Stimulated activated memory B cell treated with anti-CD40 and anti-IgM and Interleukin-4, amounts not matched to agents 10 μg/mL and 1 μg/mL and 100 μg/mL, for 72 hours (primary cell): ENCODE measurements around the gene FOXI1.

ENCODE experiments used
- ATAC-seq: fragments of 150-1000 bp; cut with Tn5 transposase; 2 replicates; pipeline ENCODE4 v1.10.0; 2021
- H3K27ac Mint-ChIP-seq: one replicate; pipeline ENCODE4 v1.8.0; 2022; ENCODE audit warnings: mild to moderate bottlenecking, mixed read lengths
- H3K27me3 Mint-ChIP-seq: one replicate; pipeline ENCODE4 v1.8.0; 2022; ENCODE audit warnings: mixed read lengths
- H3K36me3 Mint-ChIP-seq: one replicate; pipeline ENCODE4 v1.8.0; 2022; ENCODE audit warnings: mixed read lengths
- H3K4me1 Mint-ChIP-seq: one replicate; pipeline ENCODE4 v1.8.0; 2022; ENCODE audit warnings: mixed read lengths
- H3K4me3 Mint-ChIP-seq: one replicate; pipeline ENCODE4 v1.8.0; 2022; ENCODE audit warnings: mild to moderate bottlenecking, moderate library complexity, mixed read lengths
- H3K9me3 Mint-ChIP-seq: one replicate; pipeline ENCODE4 v1.8.0; 2022; ENCODE audit warnings: mixed read lengths

Gene FOXI1

DNA sequence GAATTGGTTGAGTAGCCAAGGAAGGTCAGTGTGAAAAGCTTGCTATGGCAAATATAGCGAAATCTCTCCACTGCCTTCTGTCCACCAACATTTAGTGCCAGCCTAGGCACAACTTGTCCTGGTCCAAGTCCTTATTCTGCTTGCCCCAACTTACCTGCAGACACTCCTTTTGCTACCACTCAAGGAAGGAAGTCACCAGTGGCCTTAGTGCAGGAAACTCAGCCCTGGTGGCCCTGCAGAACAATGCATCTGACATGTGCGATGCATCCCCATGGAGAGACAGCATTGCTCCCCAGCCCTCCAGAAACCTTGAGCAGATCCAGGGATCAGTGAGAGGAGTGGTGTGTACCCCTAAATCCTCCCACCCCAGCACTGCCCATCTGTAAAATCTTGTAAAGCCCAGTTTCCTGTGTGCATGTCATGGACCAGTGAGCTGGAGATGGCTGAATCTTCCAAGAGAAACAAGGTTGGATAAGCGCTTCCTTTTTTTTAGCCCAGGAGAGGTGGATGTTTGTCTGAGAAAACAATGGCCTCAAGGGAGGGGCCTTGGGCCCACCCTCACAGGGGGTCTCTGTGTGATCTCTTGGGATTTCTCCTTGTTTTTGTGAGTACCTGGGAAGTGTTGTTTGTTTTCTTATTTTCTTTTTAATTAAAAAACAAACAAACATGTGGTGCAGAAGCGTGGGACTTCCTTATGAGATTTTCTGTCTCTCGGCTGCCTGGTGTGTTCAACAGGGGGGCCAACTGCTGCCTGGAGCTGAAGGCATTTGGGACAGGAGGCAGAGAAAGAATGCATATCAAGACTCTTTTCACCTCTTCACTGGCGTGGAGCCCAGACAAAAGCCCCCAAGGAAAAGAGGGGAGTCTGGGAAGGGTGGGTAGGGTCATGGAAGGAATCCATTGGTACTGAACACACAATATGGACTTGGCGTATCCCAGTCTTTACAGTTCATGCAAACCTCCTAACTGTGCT is 3.6 kb downstream of the FOXI1 start:
- no peaks in the 10 kb centered on the region for H3K36me3 Mint-ChIP-seq
- H3K27ac Mint-ChIP-seq, result no peak overlapping the region
- H3K27me3 Mint-ChIP-seq, result peaks cover 23% of the 10 kb centered on the region
- H3K9me3 Mint-ChIP-seq, result no peaks in the 10 kb centered on the region
- H3K4me3 Mint-ChIP-seq, result no peak overlapping the region
- ATAC-seq, result no peak
- no peaks in the 10 kb centered on the region for H3K4me1 Mint-ChIP-seq

DNA sequence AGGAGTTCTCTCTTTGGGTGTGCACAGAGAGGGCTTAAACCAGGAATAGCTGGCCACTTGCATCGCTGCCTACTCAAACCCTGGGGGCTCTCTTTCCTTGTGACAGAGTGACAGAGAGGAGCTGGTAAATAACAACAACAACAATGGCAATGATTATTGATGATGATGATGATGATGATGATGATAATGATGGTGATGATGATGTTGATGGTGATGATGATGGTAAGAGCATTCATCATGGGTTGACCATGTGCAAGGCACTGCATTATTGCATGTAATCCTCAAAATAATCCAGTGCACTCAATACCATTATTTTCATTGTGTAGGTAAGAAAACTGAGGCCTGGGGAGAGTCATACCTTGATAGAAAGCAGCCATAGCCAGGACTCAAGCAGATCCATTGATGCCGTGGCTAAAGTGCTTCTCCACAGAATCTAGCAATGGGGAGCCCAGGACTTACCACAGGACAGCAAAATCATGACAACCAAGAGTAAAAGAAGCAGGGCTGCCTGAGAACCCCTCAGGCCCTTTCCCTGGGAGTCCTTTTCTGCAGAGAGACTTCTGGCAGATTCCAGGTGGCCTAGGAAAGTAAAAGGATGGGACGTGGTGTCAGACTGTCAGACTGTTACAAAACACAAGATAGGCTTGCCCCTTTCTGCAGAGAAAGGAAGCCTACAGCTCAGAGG is 4.8 kb downstream of the FOXI1 start:
- Mint-ChIP-seq H3K9me3 (no peaks in the 10 kb centered on the region), H3K27ac (no peak overlapping the region), H3K36me3 (no peaks in the 10 kb centered on the region), H3K4me1 (no peaks in the 10 kb centered on the region), H3K27me3 (peaks cover 11% of the 10 kb centered on the region), H3K4me3 (no peak overlapping the region)
- ATAC-seq, result no peak

GRCh38 chr5:170111088-170111785 is 5.5 kb downstream of the FOXI1 start:
- ATAC-seq, result no peak
- Mint-ChIP-seq H3K27ac (no peak overlapping the region), H3K9me3 (no peaks in the 10 kb centered on the region), H3K4me1 (no peaks in the 10 kb centered on the region), H3K4me3 (no peak overlapping the region), H3K36me3 (no peaks in the 10 kb centered on the region), H3K27me3 (peaks cover 9% of the 10 kb centered on the region)

DNA sequence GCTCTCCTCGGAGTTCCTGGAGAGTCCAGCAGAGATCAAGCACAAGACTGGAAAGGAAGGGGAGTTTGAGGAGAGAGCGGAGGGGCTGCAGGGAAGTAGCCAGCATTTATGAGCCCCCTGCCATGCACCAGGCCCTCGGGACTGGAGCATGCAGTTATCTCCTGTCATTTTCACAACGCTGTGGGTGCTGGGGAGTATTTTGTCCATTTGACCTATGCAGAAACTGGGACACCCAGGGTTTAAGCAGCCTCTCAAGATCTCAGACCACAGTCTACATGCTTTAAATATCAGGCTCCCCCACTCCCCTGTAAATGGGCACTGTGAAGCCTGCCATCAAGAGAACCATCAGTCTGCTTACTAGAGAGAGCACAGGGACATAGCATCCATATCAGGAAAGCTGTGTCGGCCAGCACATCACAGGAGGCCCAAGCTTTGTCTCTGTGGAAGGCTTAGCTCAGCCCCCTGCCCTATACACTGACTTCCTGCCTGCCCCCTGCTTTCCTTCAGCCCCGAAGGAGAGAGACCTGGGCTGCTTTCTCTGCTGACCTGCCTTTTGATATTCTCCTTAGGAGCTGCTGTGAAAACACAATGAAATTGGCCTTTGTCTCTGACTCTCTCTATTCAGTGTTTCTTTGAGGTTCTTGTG is 7.3 kb downstream of the FOXI1 start:
- ATAC-seq, result no peak
- Mint-ChIP-seq H3K9me3 (no peaks in the 10 kb centered on the region), H3K27me3 (peaks cover 7% of the 10 kb centered on the region), H3K4me3 (no peak overlapping the region), H3K27ac (no peak overlapping the region), H3K4me1 (no peaks in the 10 kb centered on the region), H3K36me3 (no peaks in the 10 kb centered on the region)

DNA sequence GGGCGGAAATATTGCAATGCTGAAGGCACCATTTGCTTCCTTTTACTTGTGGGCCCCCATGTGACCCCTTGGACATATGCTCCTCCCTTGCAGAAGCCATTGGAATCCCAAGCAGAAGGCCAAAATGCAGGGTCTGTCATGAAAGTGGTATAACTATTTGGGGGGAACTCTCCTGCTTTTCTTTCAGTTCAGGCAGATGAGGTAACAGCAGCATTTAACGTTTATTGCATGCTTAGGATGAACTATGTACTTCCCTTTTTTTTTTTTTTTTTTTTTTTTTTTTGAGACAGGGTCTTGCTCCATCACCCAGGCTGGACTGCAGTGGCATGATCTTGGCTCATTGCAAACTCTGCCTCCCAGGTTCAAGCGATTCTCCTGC is 7.8 kb downstream of the FOXI1 start:
- no peak overlapping the region for H3K4me3 Mint-ChIP-seq
- no peak for ATAC-seq
- no peaks in the 10 kb centered on the region for H3K9me3 Mint-ChIP-seq
- H3K36me3 Mint-ChIP-seq, result no peaks in the 10 kb centered on the region
- peaks cover 2% of the 10 kb centered on the region for H3K27me3 Mint-ChIP-seq
- no peaks in the 10 kb centered on the region for H3K4me1 Mint-ChIP-seq
- H3K27ac Mint-ChIP-seq, result no peak overlapping the region

DNA sequence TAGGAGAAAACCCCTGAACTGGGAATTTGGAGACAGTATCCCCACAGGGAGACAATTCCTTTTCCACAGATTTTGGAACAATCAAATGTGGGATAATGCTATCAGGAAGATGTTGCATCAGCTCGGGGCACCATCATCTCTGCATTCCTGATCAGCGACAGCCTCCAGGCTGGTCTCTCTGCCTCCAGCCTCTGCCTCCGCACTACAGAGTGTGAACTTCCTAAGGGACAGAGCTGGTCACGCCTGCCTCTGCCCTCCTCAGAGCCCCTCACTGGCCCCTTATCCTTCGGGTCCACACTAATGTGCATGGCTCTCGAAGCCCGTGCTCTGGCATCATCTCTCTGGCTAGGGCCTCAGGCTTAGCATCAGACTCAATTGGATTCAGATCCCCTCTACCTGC is 8.6 kb downstream of the FOXI1 start:
- no peaks in the 10 kb centered on the region for H3K9me3 Mint-ChIP-seq
- no peaks in the 10 kb centered on the region for H3K27me3 Mint-ChIP-seq
- H3K4me3 Mint-ChIP-seq, result no peak overlapping the region
- no peaks in the 10 kb centered on the region for H3K36me3 Mint-ChIP-seq
- H3K27ac Mint-ChIP-seq, result no peak overlapping the region
- H3K4me1 Mint-ChIP-seq, result no peaks in the 10 kb centered on the region
- no peak for ATAC-seq

GRCh38 chr5:170115925-170116324 is 10.2 kb downstream of the FOXI1 start:
- Mint-ChIP-seq H3K36me3 (no peaks in the 10 kb centered on the region), H3K27ac (no peak overlapping the region), H3K27me3 (peaks cover 9% of the 10 kb centered on the region), H3K9me3 (no peaks in the 10 kb centered on the region), H3K4me1 (no peaks in the 10 kb centered on the region), H3K4me3 (no peak overlapping the region)
- no peak for ATAC-seq

DNA sequence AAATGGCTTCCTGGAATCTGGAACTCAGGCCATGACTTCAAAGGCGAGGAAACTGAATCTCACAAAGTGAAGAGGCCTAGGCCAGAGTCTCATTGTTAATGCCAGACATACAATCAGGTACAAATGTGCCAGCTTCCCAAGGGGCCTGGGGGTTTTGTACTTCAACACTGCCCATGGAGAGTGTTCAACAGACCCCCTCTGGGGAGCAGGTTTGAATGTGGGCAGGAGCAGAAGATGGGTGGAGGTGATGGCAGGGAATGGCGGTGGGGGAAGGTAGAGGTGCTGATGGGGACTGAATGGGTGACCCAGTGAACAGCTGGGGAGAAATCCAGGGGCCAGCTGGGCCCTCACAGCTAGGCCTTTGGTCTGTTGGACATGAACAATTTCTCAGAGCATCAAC is 12.0 kb downstream of the FOXI1 start:
- Mint-ChIP-seq H3K9me3 (no peaks in the 10 kb centered on the region), H3K4me1 (no peaks in the 10 kb centered on the region), H3K27ac (no peak overlapping the region), H3K27me3 (peaks cover 21% of the 10 kb centered on the region), H3K36me3 (no peaks in the 10 kb centered on the region), H3K4me3 (no peak overlapping the region)
- no peak for ATAC-seq

- Mint-ChIP-seq H3K27ac (no peak overlapping the region), H3K4me3 (no peak overlapping the region), H3K36me3 (no peaks in the 10 kb centered on the region), H3K4me1 (no peaks in the 10 kb centered on the region), H3K27me3 (peaks cover 26% of the 10 kb centered on the region), H3K9me3 (peaks cover 4% of the 10 kb centered on the region)
- no peak for ATAC-seq
Observed at GRCh38 chr5:170120576-170120975, 14.9 kb downstream of the FOXI1 start.

DNA sequence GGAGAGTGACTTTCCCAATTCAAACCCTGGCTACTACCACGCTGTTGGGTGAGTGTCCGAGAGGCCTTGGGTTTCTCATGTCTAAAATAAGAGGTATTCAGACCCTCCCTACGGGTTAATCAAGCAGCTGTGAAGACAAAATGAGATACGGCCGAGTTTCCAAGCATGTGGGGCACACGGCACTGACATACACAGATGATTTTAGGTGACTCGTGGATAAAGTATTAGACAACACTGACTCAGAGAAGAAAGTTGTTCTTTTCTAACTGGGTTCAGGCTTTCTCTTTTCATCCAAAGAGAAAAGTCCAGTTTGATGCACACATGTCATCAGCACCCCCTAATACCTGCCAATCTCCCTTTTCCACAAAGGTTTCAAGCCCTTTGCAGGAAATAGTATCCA is 15.6 kb downstream of the FOXI1 start:
- no peaks in the 10 kb centered on the region for H3K36me3 Mint-ChIP-seq
- ATAC-seq, result no peak
- peaks cover 33% of the 10 kb centered on the region for H3K27me3 Mint-ChIP-seq
- no peak overlapping the region for H3K27ac Mint-ChIP-seq
- no peaks in the 10 kb centered on the region for H3K4me1 Mint-ChIP-seq
- H3K4me3 Mint-ChIP-seq, result no peak overlapping the region
- peaks cover 10% of the 10 kb centered on the region for H3K9me3 Mint-ChIP-seq

DNA sequence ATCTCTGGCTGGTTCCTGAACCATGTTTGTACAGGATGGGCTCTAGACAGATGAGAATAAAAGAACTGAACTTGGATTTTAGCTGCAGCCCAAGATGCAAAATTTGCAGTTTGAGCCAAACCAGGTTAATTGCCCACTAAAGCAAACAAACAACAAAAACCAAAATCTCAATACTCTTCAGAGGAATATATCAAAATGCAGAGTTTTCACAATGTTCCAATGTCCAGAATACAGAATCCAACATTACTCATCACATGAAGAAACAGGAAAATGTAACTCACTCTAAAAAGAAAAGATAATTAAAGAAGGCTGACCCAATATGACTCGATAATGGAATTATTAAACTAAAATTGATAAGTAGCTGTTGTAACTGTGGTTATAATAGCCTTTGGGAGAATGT is 20.4 kb downstream of the FOXI1 start:
- H3K27ac Mint-ChIP-seq, result no peak overlapping the region
- H3K4me1 Mint-ChIP-seq, result no peaks in the 10 kb centered on the region
- peaks cover 39% of the 10 kb centered on the region for H3K27me3 Mint-ChIP-seq
- no peak overlapping the region for H3K4me3 Mint-ChIP-seq
- no peaks in the 10 kb centered on the region for H3K36me3 Mint-ChIP-seq
- peaks cover 18% of the 10 kb centered on the region for H3K9me3 Mint-ChIP-seq
- ATAC-seq, result no peak

- H3K9me3 Mint-ChIP-seq, result peaks cover 18% of the 10 kb centered on the region
- H3K4me3 Mint-ChIP-seq, result no peak overlapping the region
- H3K36me3 Mint-ChIP-seq, result no peaks in the 10 kb centered on the region
- no peaks in the 10 kb centered on the region for H3K4me1 Mint-ChIP-seq
- no peak overlapping the region for H3K27ac Mint-ChIP-seq
- H3K27me3 Mint-ChIP-seq, result peaks cover 39% of the 10 kb centered on the region
- no peak for ATAC-seq
Observed at GRCh38 chr5:170126626-170127025, 20.9 kb downstream of the FOXI1 start.

- Mint-ChIP-seq H3K4me3 (no peak overlapping the region), H3K27me3 (peaks cover 32% of the 10 kb centered on the region), H3K27ac (no peak overlapping the region), H3K36me3 (no peaks in the 10 kb centered on the region), H3K9me3 (peaks cover 9% of the 10 kb centered on the region), H3K4me1 (no peaks in the 10 kb centered on the region)
- ATAC-seq, result no peak
Observed at GRCh38 chr5:170131235-170131634, 25.5 kb downstream of the FOXI1 start.

DNA sequence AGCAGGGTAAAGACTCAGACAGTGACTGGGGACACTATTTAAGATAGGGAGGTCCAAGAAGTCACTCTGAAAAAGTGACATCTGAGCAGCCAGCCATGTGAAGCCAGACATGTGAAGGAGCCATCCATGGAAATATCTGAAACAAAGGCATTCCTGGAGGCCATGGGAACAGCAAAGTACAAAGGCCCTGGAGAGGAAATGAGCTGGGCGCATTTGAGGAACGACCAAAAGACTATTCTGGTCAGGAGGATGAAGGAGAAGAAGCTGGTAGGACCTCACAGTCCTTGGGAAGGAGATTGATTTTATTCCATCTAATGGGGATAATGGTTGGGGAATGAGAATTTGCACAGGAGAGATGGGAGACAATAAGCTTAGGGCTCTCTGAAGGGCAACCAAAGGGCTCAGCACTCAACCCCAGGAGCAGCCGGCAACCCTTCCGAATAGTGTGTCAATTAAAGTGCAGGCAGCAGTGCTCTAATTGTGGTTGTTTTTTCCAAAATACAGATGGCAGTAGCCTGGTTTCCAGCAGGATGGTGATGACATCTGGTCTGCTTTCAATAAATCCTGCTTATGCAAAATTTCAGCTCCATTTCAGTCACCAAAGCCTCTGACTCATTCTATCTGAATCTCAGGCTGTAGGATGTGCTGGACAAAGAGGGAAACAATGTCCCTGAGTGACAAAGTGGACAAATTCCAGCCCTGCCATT is 26.7 kb downstream of the FOXI1 start:
- Mint-ChIP-seq H3K9me3 (no peaks in the 10 kb centered on the region), H3K27ac (no peak overlapping the region), H3K4me3 (no peak overlapping the region), H3K36me3 (no peaks in the 10 kb centered on the region), H3K27me3 (peaks cover 28% of the 10 kb centered on the region), H3K4me1 (no peaks in the 10 kb centered on the region)
- ATAC-seq, result no peak
